Gastrocnemius medialis (tissue), 4 donors: ENCODE measurements around the gene RHOT1. TPM values are rescaled to one million over a fixed set of nuclear protein-coding genes. Genes with fewer than 3 reads are reported as not detected.
"Not testable (repeated sequence)": the region's sequence is repeated elsewhere in the genome, so short reads cannot be mapped to it uniquely, and the experiment has no call there.

Source experiments
- ATAC-seq, 2 donors: fragments of 150-250 bp; one replicate each; pipeline ENCODE4 v1.9.1; 2016
- DNase-seq, 2 donors: peaks; one replicate each; pipeline ENCODE4 v3.0.0-alpha.2; 2019
- H3K27ac ChIP-seq, 4 donors: fragments of 200-600 bp; sonication (generic); 1 replicate in 1 of 4; 2 replicates in 3 of 4; pipeline ENCODE4 v1.5.1; 2016 to 2018; ENCODE audit warnings: mild to moderate bottlenecking in 2 of 4, moderate library complexity in 1 of 4
- H3K27me3 ChIP-seq, 3 donors: fragments of 200-600 bp; sonication (generic) in 2 of 3; 1 replicate in 1 of 3; 2 replicates in 2 of 3; pipeline versions ENCODE4 v1.5.1 to v1.6.0; 2016 to 2019; ENCODE audit warnings: mild to moderate bottlenecking in 1 of 3, moderate library complexity in 1 of 3
- H3K36me3 ChIP-seq, 2 donors: fragments of 200-600 bp; sonication (generic) in 1 of 2; one replicate each; pipeline ENCODE4 v1.5.1; 2017 to 2018
- H3K4me1 ChIP-seq, 2 donors: fragments of 200-600 bp; sonication (generic) in 1 of 2; one replicate each; pipeline ENCODE4 v1.5.1; 2016 to 2017; ENCODE audit warnings: mild to moderate bottlenecking in 2 of 2
- H3K4me3 ChIP-seq, 4 donors: fragments of 200-600 bp; sonication (generic) in 3 of 4; 1 replicate in 1 of 4; 2 replicates in 3 of 4; pipeline ENCODE4 v1.5.1; 2016 to 2019; ENCODE audit warnings: mild to moderate bottlenecking in 2 of 4
- H3K9me3 ChIP-seq, 3 donors: fragments of 200-600 bp; sonication (generic) in 2 of 3; 1 replicate in 1 of 3; 2 replicates in 2 of 3; pipeline ENCODE4 v1.5.1; 2016 to 2019
- POLR2A ChIP-seq, 2 donors: fragments of 450-650 bp; IDR thresholded peaks; one replicate each; pipeline ENCODE4 v1.6.1; 2017; ENCODE audit warnings: antibody characterized with exemption in 2 of 2, mild to moderate bottlenecking in 2 of 2, moderate library complexity in 2 of 2
- in situ Hi-C, 4 donors: fragments of 200-750 bp; cut with MboI; loops; one replicate each; pipeline versions ENCODE4 v1.15.0 to v1.8.0; 2017; ENCODE audit warnings: low sequenced_read_pairs in 4 of 4
- intact Hi-C: fragments of 100-400 bp; cut with DNase I; formaldehyde crosslinking; loops from one replicate; pipeline ENCODE4 v1.15.1; 2023; ENCODE audit warnings: low total_unique reads
- total RNA-seq, 4 donors: library from RNA; depleted of rRNA; stranded (reverse); fragments of >200 nt; gene quantifications; one replicate each; pipeline versions ENCODE4 v1.1.0 to v1.2.3, GENCODE V29; 2016
- TF ChIP-seq, protein P1 (sequence below), 5 experiments: fragments of 450-650 bp in 3 of 5; fragments of 200-600 bp in 2 of 5; sonication (generic) in 2 of 5; IDR thresholded peaks in 4 of 5; conservative IDR thresholded peaks in 1 of 5; 1 replicate in 4 of 5; 2 replicates in 1 of 5; pipeline ENCODE4 v1.5.1; 2016 to 2019; ENCODE audit warnings: antibody characterized with exemption in 5 of 5, mild to moderate bottlenecking in 3 of 5, moderate library complexity in 3 of 5

Gene RHOT1
- total RNA-seq = 10 to 100 TPM; 30.8 to 67.5 (median 36.2) TPM

DNA sequence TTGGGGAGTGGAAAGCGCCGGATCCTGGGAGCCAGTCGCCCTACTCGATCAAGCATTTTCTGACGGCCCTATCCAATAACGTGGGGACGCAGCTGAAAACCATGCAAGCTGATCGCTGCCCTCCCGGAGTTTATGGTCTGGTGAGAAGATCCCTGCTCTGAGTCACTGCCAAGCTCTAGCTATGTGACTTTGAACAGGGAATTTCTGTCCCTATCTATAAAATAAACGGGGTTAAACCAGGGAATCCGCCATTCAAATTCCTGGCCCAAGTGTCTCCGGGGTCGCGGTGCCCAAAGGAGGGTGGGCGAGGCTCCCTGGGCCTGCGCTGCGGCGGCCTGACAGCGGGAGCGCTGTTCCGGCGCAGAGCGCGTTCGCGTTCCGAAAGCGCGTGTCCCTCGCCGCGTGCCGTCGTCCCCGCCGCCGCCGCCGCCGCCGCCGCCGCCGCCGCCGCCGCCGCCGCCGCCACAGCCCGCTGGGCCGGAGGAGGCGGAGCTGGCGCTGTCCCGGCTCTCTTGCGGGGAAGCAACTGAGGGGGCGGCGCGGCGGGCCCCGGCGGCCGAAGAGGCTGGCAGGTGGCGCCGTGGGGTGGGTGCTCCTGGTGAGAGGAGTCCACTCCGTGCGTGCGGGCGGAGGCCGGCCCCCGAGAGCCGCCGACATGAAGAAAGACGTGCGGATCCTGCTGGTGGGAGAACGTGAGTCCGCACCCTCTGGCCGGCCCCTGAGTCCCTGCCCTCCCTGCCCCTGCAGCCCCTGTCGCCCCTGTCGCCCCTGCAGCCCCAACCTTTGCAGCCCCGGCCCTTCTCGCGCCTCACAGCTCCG is at the start of gene RHOT1:
Gene RHOT1 (plus strand): TSS at position 465 of the 819 bp plus-strand sequence. CDS start 191 bp downstream, at position 656.
- ATAC-seq (peak; percentile 75 to 76), DNase-seq (peak; percentile 47 to 69)
- TF ChIP-seq, protein P1, sequence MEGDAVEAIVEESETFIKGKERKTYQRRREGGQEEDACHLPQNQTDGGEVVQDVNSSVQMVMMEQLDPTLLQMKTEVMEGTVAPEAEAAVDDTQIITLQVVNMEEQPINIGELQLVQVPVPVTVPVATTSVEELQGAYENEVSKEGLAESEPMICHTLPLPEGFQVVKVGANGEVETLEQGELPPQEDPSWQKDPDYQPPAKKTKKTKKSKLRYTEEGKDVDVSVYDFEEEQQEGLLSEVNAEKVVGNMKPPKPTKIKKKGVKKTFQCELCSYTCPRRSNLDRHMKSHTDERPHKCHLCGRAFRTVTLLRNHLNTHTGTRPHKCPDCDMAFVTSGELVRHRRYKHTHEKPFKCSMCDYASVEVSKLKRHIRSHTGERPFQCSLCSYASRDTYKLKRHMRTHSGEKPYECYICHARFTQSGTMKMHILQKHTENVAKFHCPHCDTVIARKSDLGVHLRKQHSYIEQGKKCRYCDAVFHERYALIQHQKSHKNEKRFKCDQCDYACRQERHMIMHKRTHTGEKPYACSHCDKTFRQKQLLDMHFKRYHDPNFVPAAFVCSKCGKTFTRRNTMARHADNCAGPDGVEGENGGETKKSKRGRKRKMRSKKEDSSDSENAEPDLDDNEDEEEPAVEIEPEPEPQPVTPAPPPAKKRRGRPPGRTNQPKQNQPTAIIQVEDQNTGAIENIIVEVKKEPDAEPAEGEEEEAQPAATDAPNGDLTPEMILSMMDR (IDR thresholded peaks at IDR 0.05 in 4 of 5, conservative IDR thresholded peaks at IDR 0.05 in 1 of 5) = peak; percentile 70 to 81 (median 75)
- TF ChIP-seq POLR2A (IDR thresholded peaks at IDR 0.05) = peak; percentile 65 to 70
- Histone ChIP-seq H3K4me3 (peak within 1 kb of the TSS; percentile 71 to 96 (median 88)), H3K36me3 (no peaks in the 10 kb centered on the region), H3K27me3 (no peaks in the 10 kb centered on the region), H3K9me3 (no peaks in the 10 kb centered on the region), H3K27ac (peak within 1 kb of the TSS; percentile 89 to 98 (median 92)), H3K4me1 (peaks cover 20 to 27% of the 10 kb centered on the region in 2 donors)
- intact Hi-C loops = loop anchor here (2.0 to 5.0 kb wide), 2 partner anchors 135 to 1665 kb away; partner anchors contain the start of genes GOSR1 and LRRC37B
- in situ Hi-C loops = loop anchor here in 2 of 4 donors (5.0 to 10.0 kb wide), 2 partner anchors 127 to 135 kb away; partner anchors contain the start of gene LRRC37B (in 1 of the 2)

DNA sequence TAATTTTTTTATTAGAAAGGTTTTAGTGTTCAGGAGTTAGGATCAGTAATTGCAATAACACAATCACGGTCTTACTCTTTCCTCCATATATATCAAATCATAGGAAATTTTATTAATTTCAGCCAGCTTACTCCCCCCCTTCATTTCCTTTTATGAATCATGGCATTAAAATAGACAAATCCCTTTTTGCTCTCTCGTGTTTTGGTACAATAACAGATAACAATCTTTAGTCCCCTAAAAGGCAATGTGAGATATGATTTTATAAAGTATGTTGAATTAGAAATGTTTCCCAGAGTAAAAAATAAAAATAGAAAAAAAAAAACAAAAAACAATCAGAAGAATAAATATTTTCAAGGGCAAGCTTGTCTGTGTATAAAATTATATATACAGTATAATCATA is 42.6 kb upstream of the RHOT1 start:
- in situ Hi-C loops (no loop called here), intact Hi-C loops (no loop called here)
- no peaks in the 10 kb centered on the region for H3K36me3 ChIP-seq
- H3K9me3 ChIP-seq = no peaks in the 10 kb centered on the region
- H3K27me3 ChIP-seq = no peaks in the 10 kb centered on the region
- no peak for DNase-seq
- H3K27ac ChIP-seq = no peak overlapping the region
- no peak for ATAC-seq
- no peaks in the 10 kb centered on the region for H3K4me1 ChIP-seq
- no peak overlapping the region for H3K4me3 ChIP-seq
- no peak for TF ChIP-seq POLR2A (IDR thresholded peaks at IDR 0.05)
- TF ChIP-seq, protein P1 (IDR thresholded peaks at IDR 0.05 in 4 of 5, conservative IDR thresholded peaks at IDR 0.05 in 1 of 5) = no peak

DNA sequence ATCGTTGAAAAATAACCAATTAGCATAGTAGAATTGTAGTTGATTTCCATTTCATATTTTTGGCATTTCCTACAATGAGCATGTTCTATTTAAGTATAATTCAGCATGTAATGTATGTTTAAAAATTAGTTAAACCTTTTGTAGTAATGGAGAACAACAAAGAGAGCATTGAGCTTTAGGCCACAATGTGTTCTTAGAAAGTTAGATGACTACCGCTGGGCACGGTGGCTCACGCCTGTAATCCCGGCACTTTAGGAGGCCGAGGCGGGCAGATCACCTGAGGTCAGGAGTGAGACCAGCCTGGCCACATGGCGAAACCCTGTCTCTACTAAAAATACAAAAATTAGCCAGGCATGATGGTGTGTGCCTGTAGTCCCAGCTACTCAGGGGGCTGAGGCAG is 42.0 kb upstream of the RHOT1 start:
- H3K4me1 ChIP-seq, H3K36me3 ChIP-seq, H3K27me3 ChIP-seq, in situ Hi-C loops, intact Hi-C loops, ATAC-seq, H3K4me3 ChIP-seq, H3K9me3 ChIP-seq, DNase-seq, H3K27ac ChIP-seq: not testable (repeated sequence)

DNA sequence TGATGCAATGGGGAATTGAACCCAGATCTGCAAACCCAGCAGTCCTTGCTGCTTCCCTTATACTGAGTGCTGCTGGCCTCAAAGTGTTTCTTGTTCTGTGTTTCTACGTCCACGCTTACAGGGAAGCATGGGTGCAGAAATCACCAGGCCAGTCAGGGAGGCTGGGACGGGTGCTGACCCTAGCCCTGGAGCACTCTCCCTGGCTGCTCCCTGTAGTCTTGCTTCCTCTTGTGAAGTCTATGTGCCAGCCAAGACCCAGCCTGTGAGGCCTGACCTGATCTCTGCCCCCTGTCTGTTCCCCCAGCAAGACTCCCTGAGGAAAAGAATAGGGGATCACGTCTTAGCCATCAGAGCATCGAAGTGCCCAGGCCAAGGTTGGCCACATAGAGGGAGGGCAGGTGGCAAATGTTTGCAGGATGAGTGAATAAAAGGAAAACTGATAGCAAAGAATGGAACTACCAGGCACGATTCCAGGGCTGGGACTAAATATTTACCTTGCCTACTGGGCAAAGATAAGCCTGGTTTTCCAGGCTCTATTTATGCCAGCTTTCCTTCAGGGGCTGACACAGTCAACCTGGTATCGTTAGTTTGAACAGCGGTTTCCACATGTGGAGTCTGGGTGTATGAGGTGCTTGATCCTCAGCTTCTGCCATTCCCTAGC is 41.2 kb upstream of the RHOT1 start:
- in situ Hi-C loops (no loop called here), intact Hi-C loops (no loop called here)
- TF ChIP-seq, protein P1 (IDR thresholded peaks at IDR 0.05 in 4 of 5, conservative IDR thresholded peaks at IDR 0.05 in 1 of 5) = no peak
- TF ChIP-seq POLR2A (IDR thresholded peaks at IDR 0.05) = no peak
- Histone ChIP-seq H3K27me3 (no peaks in the 10 kb centered on the region), H3K4me3 (no peak overlapping the region), H3K36me3 (no peaks in the 10 kb centered on the region), H3K27ac (no peak overlapping the region), H3K4me1 (no peaks in the 10 kb centered on the region), H3K9me3 (no peaks in the 10 kb centered on the region)
- DNase-seq = no peak
- ATAC-seq = no peak

DNA sequence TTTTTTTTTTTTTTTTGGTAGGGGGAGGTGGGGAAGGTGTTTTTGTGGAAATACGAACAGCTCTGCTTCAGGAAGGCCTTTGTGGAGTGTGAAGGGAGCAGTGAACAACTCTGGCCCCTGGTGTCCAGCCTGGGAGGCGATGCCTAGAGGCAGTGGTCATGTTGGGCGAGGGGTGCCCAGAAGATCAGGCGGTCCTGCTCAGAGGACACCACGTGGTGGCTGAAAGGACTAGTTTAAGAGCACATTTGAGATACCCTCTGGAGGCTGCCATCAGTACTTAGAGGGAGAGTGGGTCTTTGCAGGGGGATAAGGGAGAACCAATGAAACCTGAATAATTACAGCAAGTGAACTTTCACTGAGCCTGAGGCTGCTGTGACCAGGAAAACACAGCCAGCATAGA is 40.1 kb upstream of the RHOT1 start:
- Histone ChIP-seq H3K27me3 (no peaks in the 10 kb centered on the region), H3K4me1 (peaks cover 0 to 4% of the 10 kb centered on the region in 2 donors), H3K9me3 (no peaks in the 10 kb centered on the region), H3K4me3 (no peak overlapping the region), H3K36me3 (no peaks in the 10 kb centered on the region), H3K27ac (no peak overlapping the region)
- intact Hi-C loops = no loop called here
- no peak for ATAC-seq
- DNase-seq = no peak
- in situ Hi-C loops = no loop called here
- no peak for TF ChIP-seq POLR2A (IDR thresholded peaks at IDR 0.05)
